ENCODE data around the gene DOCK8. TPM values are rescaled to one million over a fixed set of nuclear protein-coding genes. Genes with fewer than 3 reads are reported as not detected.

DOCK8 gene
- total and polyA plus RNA-seq, 2 of the 4 experiments (the other 2 are of a cell fraction): not detected

DNA sequence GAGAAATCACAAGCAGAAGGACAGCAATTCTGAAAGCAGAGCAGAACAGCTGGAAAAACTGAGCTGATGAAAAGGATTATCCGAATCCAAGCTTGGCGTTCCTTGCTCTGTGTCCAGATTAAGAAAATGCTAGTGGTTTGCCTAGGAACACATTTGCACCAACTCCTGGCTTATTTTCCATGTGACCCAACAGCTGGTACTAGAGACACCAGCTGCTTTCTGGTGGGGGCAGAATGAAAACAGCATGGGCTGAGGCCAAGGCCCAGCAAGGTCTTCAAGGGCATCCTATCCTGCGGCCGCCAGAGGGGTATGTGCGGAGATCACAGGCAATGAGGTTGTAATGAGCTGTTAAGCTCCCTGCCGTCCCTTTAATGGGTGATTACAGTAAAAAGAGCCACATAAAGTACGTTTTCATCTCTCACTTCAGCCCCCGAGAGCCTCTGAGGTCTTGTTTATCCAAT, 131.5 kb downstream of the DOCK8 start:
- H3K27me3 ChIP-seq (ENCODE audit: control insufficient read depth, insufficient read depth, low read length): peaks cover 18% of the 10 kb centered on the region
- dilution Hi-C loops (cut with HindIII; ENCODE audit: low sequenced_read_pairs, unreplicated experiment): no loop called here
- no peak overlapping the region for H3K27ac ChIP-seq (ENCODE audit: insufficient read depth, low read length)
- no peak overlapping the region for H4K5ac ChIP-seq (ENCODE audit: low read depth, low read length)
- H2AK5ac ChIP-seq (ENCODE audit: low read depth, low read length): no peak overlapping the region
- no peak overlapping the region for H2BK120ac ChIP-seq (ENCODE audit: low read depth, low read length)
- no peak for TF ChIP-seq MAFK (IDR thresholded peaks at IDR 0.05; ENCODE audit: low read depth, low read length)
- TF ChIP-seq, protein P1, sequence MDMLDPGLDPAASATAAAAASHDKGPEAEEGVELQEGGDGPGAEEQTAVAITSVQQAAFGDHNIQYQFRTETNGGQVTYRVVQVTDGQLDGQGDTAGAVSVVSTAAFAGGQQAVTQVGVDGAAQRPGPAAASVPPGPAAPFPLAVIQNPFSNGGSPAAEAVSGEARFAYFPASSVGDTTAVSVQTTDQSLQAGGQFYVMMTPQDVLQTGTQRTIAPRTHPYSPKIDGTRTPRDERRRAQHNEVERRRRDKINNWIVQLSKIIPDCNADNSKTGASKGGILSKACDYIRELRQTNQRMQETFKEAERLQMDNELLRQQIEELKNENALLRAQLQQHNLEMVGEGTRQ (IDR thresholded peaks at IDR 0.05; ENCODE audit: low read depth, low read length): no peak
- no peak for TF ChIP-seq BHLHE40 (IDR thresholded peaks at IDR 0.05; ENCODE audit: low read depth, low read length)
- no peak for TF ChIP-seq RFX5 (IDR thresholded peaks at IDR 0.05; ENCODE audit: low read depth, low read length)
- no peak for TF ChIP-seq CEBPB (IDR thresholded peaks at IDR 0.05; ENCODE audit: low read depth, low read length)
- TF ChIP-seq RAD21 (IDR thresholded peaks at IDR 0.05; ENCODE audit: low read length): no peak
- no peak for TF ChIP-seq NFE2L2 (IDR thresholded peaks at IDR 0.05; ENCODE audit: low read depth, low read length)
- no peak for TF ChIP-seq MXI1 (IDR thresholded peaks at IDR 0.05; ENCODE audit: borderline replicate concordance, low read depth, low read length)
- TF ChIP-seq CHD1 (IDR thresholded peaks at IDR 0.05; ENCODE audit: low read depth, low read length): no peak
- no peak for TF ChIP-seq RCOR1 (IDR thresholded peaks at IDR 0.05; ENCODE audit: insufficient replicate concordance, low read length)
- TF ChIP-seq POLR2A (IDR thresholded peaks at IDR 0.05; ENCODE audit: low read depth, low read length): no peak
- TF ChIP-seq, protein P2, sequence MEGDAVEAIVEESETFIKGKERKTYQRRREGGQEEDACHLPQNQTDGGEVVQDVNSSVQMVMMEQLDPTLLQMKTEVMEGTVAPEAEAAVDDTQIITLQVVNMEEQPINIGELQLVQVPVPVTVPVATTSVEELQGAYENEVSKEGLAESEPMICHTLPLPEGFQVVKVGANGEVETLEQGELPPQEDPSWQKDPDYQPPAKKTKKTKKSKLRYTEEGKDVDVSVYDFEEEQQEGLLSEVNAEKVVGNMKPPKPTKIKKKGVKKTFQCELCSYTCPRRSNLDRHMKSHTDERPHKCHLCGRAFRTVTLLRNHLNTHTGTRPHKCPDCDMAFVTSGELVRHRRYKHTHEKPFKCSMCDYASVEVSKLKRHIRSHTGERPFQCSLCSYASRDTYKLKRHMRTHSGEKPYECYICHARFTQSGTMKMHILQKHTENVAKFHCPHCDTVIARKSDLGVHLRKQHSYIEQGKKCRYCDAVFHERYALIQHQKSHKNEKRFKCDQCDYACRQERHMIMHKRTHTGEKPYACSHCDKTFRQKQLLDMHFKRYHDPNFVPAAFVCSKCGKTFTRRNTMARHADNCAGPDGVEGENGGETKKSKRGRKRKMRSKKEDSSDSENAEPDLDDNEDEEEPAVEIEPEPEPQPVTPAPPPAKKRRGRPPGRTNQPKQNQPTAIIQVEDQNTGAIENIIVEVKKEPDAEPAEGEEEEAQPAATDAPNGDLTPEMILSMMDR (conservative IDR thresholded peaks at IDR 0.05; ENCODE audit: low read depth, low read length): no peak
- no peak for TF ChIP-seq SMC3 (IDR thresholded peaks at IDR 0.05; ENCODE audit: low read depth, low read length)
- no peak for TF ChIP-seq MAZ (IDR thresholded peaks at IDR 0.05; ENCODE audit: borderline replicate concordance, low read depth, low read length)
- TF ChIP-seq, protein P3, sequence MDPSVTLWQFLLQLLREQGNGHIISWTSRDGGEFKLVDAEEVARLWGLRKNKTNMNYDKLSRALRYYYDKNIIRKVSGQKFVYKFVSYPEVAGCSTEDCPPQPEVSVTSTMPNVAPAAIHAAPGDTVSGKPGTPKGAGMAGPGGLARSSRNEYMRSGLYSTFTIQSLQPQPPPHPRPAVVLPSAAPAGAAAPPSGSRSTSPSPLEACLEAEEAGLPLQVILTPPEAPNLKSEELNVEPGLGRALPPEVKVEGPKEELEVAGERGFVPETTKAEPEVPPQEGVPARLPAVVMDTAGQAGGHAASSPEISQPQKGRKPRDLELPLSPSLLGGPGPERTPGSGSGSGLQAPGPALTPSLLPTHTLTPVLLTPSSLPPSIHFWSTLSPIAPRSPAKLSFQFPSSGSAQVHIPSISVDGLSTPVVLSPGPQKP (IDR thresholded peaks at IDR 0.05; ENCODE audit: borderline replicate concordance, low read depth, low read length): no peak
- no peak for TF ChIP-seq FOS (IDR thresholded peaks at IDR 0.05; ENCODE audit: low read depth, low read length)
- H3K9ac ChIP-seq (ENCODE audit: low read depth, low read length): no peak overlapping the region
- H3K4me2 ChIP-seq (ENCODE audit: low read depth, low read length): no peak overlapping the region
- in situ Hi-C loops (cut with MboI; ENCODE audit: low sequenced_read_pairs): no loop called here
- H3K18ac ChIP-seq (ENCODE audit: low read depth, low read length): no peak overlapping the region
- POLR2A ChIA-PET (ENCODE audit: unreplicated experiment): interaction anchor here (0.6 kb wide), 1 partner anchor 545 kb away, joined by 3 read pairs; no protein-coding TSS in a partner anchor
- H3K9me1 ChIP-seq (ENCODE audit: insufficient read depth, low read length): no peaks in the 10 kb centered on the region
- H3K4me3 ChIP-seq (ENCODE audit: insufficient read depth, low read depth, low read length): no peak overlapping the region
- DNase-seq (no peak), ATAC-seq (ENCODE audit: low read depth) (no peak)
- no peak overlapping the region for H2AK9ac ChIP-seq (replicated peaks; ENCODE audit: low read depth, low read length, poor library complexity)
- 20% methylated on average over 2 of the region's 8 CpGs; no CpG with 5 or more reads in 1 of the 2 experiments for WGBS, 2 experiments (ENCODE audit: extremely low coverage in 2 of 2, insufficient read length in 1 of 2)
- H3K4ac ChIP-seq (ENCODE audit: low read depth, low read length): no peak overlapping the region
- H2BK15ac ChIP-seq (ENCODE audit: low read depth, low read length): no peak overlapping the region
- no peaks in the 10 kb centered on the region for H3K9me3 ChIP-seq (ENCODE audit: control insufficient read depth, insufficient read depth, low read length)
- H3K4me1 ChIP-seq (ENCODE audit: control insufficient read depth, insufficient read depth, low read length): no peaks in the 10 kb centered on the region
- H4K91ac ChIP-seq (ENCODE audit: insufficient read depth, low read depth, low read length): no peak overlapping the region
- no peak overlapping the region for H3K23ac ChIP-seq (ENCODE audit: low read depth, low read length)
- no peak overlapping the region for H4K8ac ChIP-seq (ENCODE audit: low read depth in 2 of 2, low read length in 2 of 2)
- BruUV-seq (replicated peaks): no TSS peak
- no peak overlapping the region for H3K56ac ChIP-seq (ENCODE audit: extremely low read depth, insufficient read depth, low read length)
- H2AFZ ChIP-seq (replicated peaks; ENCODE audit: low read length, poor library complexity): no peak overlapping the region
- no peak overlapping the region for H3K14ac ChIP-seq (replicated peaks; ENCODE audit: low read depth, low read length)
- intact Hi-C loops (cut with micrococcal nuclease): loop anchor here (5.0 kb wide), 1 partner anchor 661 kb away; no protein-coding TSS in a partner anchor
- no peak overlapping the region for H2BK20ac ChIP-seq (ENCODE audit: low read depth, low read length)
- CTCF ChIA-PET: no interaction called here
- no peaks in the 10 kb centered on the region for H3K79me1 ChIP-seq (ENCODE audit: low read depth in 1 of 2, low read length in 2 of 2)
- H4K20me1 ChIP-seq (ENCODE audit: insufficient read depth, low read length): no peaks in the 10 kb centered on the region
- H3K36me3 ChIP-seq (ENCODE audit: control insufficient read depth, insufficient read depth, low read length): no peaks in the 10 kb centered on the region
- H2BK5ac ChIP-seq (ENCODE audit: low read depth, low read length, poor library complexity, severe bottlenecking): no peak overlapping the region
